WTC11 (cell line): Measurements from ENCODE around the gene GPR39. TPM values are rescaled to one million over a fixed set of nuclear protein-coding genes. Genes with fewer than 3 reads are reported as not detected.

Experiments used
- ATAC-seq: fragments of 200-7000 bp; cut with Tn5 transposase; 2 replicates; pipeline ENCODE4 v1.10.0; 2021; ENCODE audit warnings: mild to moderate bottlenecking, moderate library complexity
- CTCF ChIA-PET: fragments of 300-600 bp; sonication (Branson Sonifier 250); formaldehyde crosslinking; loops from one replicate; lab custom pipeline; 2021; ENCODE audit warnings: antibody characterized with exemption; lab: Charles Lee
- POLR2A ChIA-PET: fragments of 350-600 bp; sonication (Branson Sonifier 250); formaldehyde crosslinking; loops from one replicate; lab custom pipeline; 2021; ENCODE audit warnings: antibody characterized with exemption; lab: Charles Lee
- DNase-seq: peaks from one replicate; pipeline ENCODE4 v3.0.0; 2021; ENCODE audit warnings: low spot score
- H3K27ac Mint-ChIP-seq: 2 replicates; pipeline ENCODE4 v1.8.0; 2021; ENCODE audit warnings: mixed read lengths
- H3K27me3 Mint-ChIP-seq: 2 replicates; pipeline ENCODE4 v1.8.0; 2021; ENCODE audit warnings: low read depth, mild to moderate bottlenecking, moderate library complexity, mixed read lengths
- H3K36me3 Mint-ChIP-seq: 2 replicates; pipeline ENCODE4 v1.8.0; 2021; ENCODE audit warnings: mixed read lengths
- H3K4me1 Mint-ChIP-seq: 2 replicates; pipeline ENCODE4 v1.8.0; 2022; ENCODE audit warnings: mixed read lengths
- H3K4me3 Mint-ChIP-seq: 2 replicates; pipeline ENCODE4 v1.8.0; 2021; ENCODE audit warnings: mild to moderate bottlenecking, moderate library complexity, mixed read lengths
- H3K9me3 Mint-ChIP-seq: 2 replicates; pipeline ENCODE4 v1.8.0; 2021; ENCODE audit warnings: mixed read lengths
- AFF4 ChIP-seq: sonication (generic); formaldehyde crosslinking; IDR thresholded peaks from 2 replicates; pipeline ENCODE4 v1.8.1; 2023; ENCODE audit warnings: mild to moderate bottlenecking, missing genetic modification reagents, borderline replicate concordance
- CREB1 ChIP-seq: sonication (generic); formaldehyde crosslinking; IDR thresholded peaks from 2 replicates; pipeline ENCODE4 v1.8.0; 2023; ENCODE audit warnings: mild to moderate bottlenecking, missing genetic modification reagents
- CREM ChIP-seq: sonication (generic); formaldehyde crosslinking; IDR thresholded peaks from 2 replicates; pipeline ENCODE4 v1.8.1; 2022; ENCODE audit warnings: mild to moderate bottlenecking, missing genetic modification reagents, moderate library complexity
- ELF4 ChIP-seq: sonication (generic); formaldehyde crosslinking; IDR thresholded peaks from 2 replicates; pipeline ENCODE4 v1.8.1; 2022; ENCODE audit warnings: low read depth, mild to moderate bottlenecking, moderate library complexity, missing genetic modification reagents
- ERG ChIP-seq: fragments of 250-450 bp; sonication (Bioruptor Pico); IDR thresholded peaks from 2 replicates; pipeline ENCODE4 v1.8.0; 2021; ENCODE audit warnings: mild to moderate bottlenecking
- ETV6 ChIP-seq: sonication (generic); formaldehyde crosslinking; IDR thresholded peaks from 2 replicates; pipeline ENCODE4 v1.8.1; 2022; ENCODE audit warnings: mild to moderate bottlenecking, missing genetic modification reagents
- FOXP4 ChIP-seq: sonication (generic); formaldehyde crosslinking; IDR thresholded peaks from 2 replicates; pipeline ENCODE4 v1.8.0; 2022; ENCODE audit warnings: mild to moderate bottlenecking, missing genetic modification reagents
- IRF1 ChIP-seq: sonication (generic); formaldehyde crosslinking; IDR thresholded peaks from 2 replicates; pipeline ENCODE4 v1.8.0; 2023; ENCODE audit warnings: missing genetic modification reagents
- JAZF1 ChIP-seq: fragments of 250-450 bp; sonication (Bioruptor Pico); IDR thresholded peaks from 2 replicates; pipeline ENCODE4 v1.9.0; 2021; ENCODE audit warnings: moderate library complexity, mild to moderate bottlenecking, inconsistent platforms
- NFYB ChIP-seq: sonication (generic); formaldehyde crosslinking; conservative IDR thresholded peaks from 2 replicates; pipeline ENCODE4 v1.8.0; 2022; ENCODE audit warnings: low read depth, missing genetic modification reagents
- NR2C2 ChIP-seq: sonication (generic); formaldehyde crosslinking; IDR thresholded peaks from 2 replicates; pipeline ENCODE4 v1.8.0; 2022; ENCODE audit warnings: mild to moderate bottlenecking, missing genetic modification reagents
- PREB ChIP-seq: sonication (generic); formaldehyde crosslinking; IDR thresholded peaks from 2 replicates; pipeline ENCODE4 v1.8.1; 2022; ENCODE audit warnings: mild to moderate bottlenecking, missing genetic modification reagents, moderate library complexity, borderline replicate concordance
- SMAD4 ChIP-seq: sonication (generic); formaldehyde crosslinking; IDR thresholded peaks from 2 replicates; pipeline ENCODE4 v1.8.0; 2022; ENCODE audit warnings: mild to moderate bottlenecking, missing genetic modification reagents
- ZBTB43 ChIP-seq: sonication (generic); formaldehyde crosslinking; IDR thresholded peaks from 2 replicates; pipeline ENCODE4 v1.8.1; 2023; ENCODE audit warnings: mild to moderate bottlenecking, missing genetic modification reagents
- ZNF232 ChIP-seq: sonication (generic); formaldehyde crosslinking; IDR thresholded peaks from 2 replicates; pipeline ENCODE4 v1.8.0; 2022; ENCODE audit warnings: mild to moderate bottlenecking, missing genetic modification reagents
- ZNF425 ChIP-seq: fragments of 250-450 bp; sonication (Bioruptor Pico); conservative IDR thresholded peaks from 2 replicates; pipeline ENCODE4 v1.9.0; 2021; ENCODE audit warnings: mild to moderate bottlenecking
- total RNA-seq: library from RNA; stranded (reverse); gene quantifications from 3 replicates; pipeline ENCODE4 v1.2.3, GENCODE V29; 2021

The GPR39 gene
- total RNA-seq, 1 experiment from 2014 or later = 0.74 TPM

GRCh38 chr2:132577686-132578085 is 161.1 kb downstream of the GPR39 start (continued):
- no peak for TF ChIP-seq ZNF425 (CRISPR knock-in tag)

- CTCF ChIA-PET = interaction anchor here (1.0 kb wide), 1 partner anchor 16 kb away, joined by 3 read pairs; no protein-coding TSS in a partner anchor
- TF ChIP-seq ETV6 (CRISPR knock-in tag) (no peak), NR2C2 (CRISPR knock-in tag) (no peak), AFF4 (CRISPR knock-in tag) (no peak), PREB (no peak), ELF4 (CRISPR knock-in tag) (no peak), CREB1 (no peak), ZNF232 (CRISPR knock-in tag) (no peak), IRF1 (CRISPR knock-in tag) (no peak), SMAD4 (CRISPR knock-in tag) (no peak), ERG (CRISPR knock-in tag) (no peak)
- H3K27me3 Mint-ChIP-seq = no peaks in the 10 kb centered on the region
- POLR2A ChIA-PET = no interaction called here
- H3K9me3 Mint-ChIP-seq = no peaks in the 10 kb centered on the region
- H3K36me3 Mint-ChIP-seq = no peaks in the 10 kb centered on the region
- peak overlapping the region; percentile 30; the same call in 1 of the 2 replicates for H3K27ac Mint-ChIP-seq
- no peak for DNase-seq
- no peak overlapping the region for H3K4me3 Mint-ChIP-seq
- peaks cover 24% of the 10 kb centered on the region for H3K4me1 Mint-ChIP-seq
- no peak for ATAC-seq
Observed at GRCh38 chr2:132581591-132581990, 165.0 kb downstream of the GPR39 start.

GRCh38 chr2:132581991-132582738 is 165.6 kb downstream of the GPR39 start:
- POLR2A ChIA-PET = no interaction called here
- Mint-ChIP-seq H3K9me3 (no peaks in the 10 kb centered on the region), H3K27ac (peak overlapping the region; percentile 30; the same call in 1 of the 2 replicates), H3K36me3 (no peaks in the 10 kb centered on the region), H3K4me1 (peaks cover 24% of the 10 kb centered on the region), H3K27me3 (no peaks in the 10 kb centered on the region), H3K4me3 (no peak overlapping the region)
- DNase-seq (no peak), ATAC-seq (peak; percentile 48)
- CTCF ChIA-PET = interaction anchor here (1.0 kb wide), 1 partner anchor 15 kb away, joined by 3 read pairs; no protein-coding TSS in a partner anchor
- TF ChIP-seq NFYB (CRISPR knock-in tag) = no peak
- no peak for TF ChIP-seq JAZF1 (CRISPR knock-in tag)
- TF ChIP-seq ZBTB43 (CRISPR knock-in tag) = no peak
- no peak for TF ChIP-seq CREM (CRISPR knock-in tag)
- no peak for TF ChIP-seq FOXP4 (CRISPR knock-in tag)
